IMR-90 (cell line): Measurements from ENCODE around the gene FAM163A. TPM values are rescaled to one million over a fixed set of nuclear protein-coding genes. Genes with fewer than 3 reads are reported as not detected.

Experiments used
- ATAC-seq: fragments of 200-7000 bp; cut with Tn5 transposase; 2 replicates; pipeline ENCODE4 v1.9.1; 2020; ENCODE audit warnings: low read depth, mild to moderate bottlenecking, moderate library complexity
- BruUV-seq: library from RNA; stranded (reverse); fragments of 400-500 nt; replicated peaks from 2 replicates; lab custom pipeline; 2021; lab: Mats Ljungman, UMichigan
- CTCF ChIA-PET: fragments of 300-600 bp; formaldehyde crosslinking; extraction: SDS; loops from one replicate; lab custom pipeline; 2021; ENCODE audit warnings: antibody characterized with exemption; lab: Yijun Ruan, JAX
- POLR2A ChIA-PET: fragments of 300-600 bp; sonication (Branson Sonifier 250); formaldehyde crosslinking; loops from one replicate; lab custom pipeline; 2022; ENCODE audit warnings: antibody characterized with exemption; ENCODE audit not compliant: unreplicated experiment; lab: Charles Lee
- DNase-seq: peaks from one replicate; pipeline ENCODE4 v3.0.0; 2013
- H2AFZ ChIP-seq: replicated peaks from 2 replicates; pipeline ENCODE3; 2013; ENCODE audit warnings: low read length, mild to moderate bottlenecking; ENCODE audit not compliant: poor library complexity
- H2AK5ac ChIP-seq: 2 replicates; pipeline ENCODE4 v1.6.1; 2013; ENCODE audit warnings: low read depth, low read length, inconsistent platforms
- H2AK9ac ChIP-seq: replicated peaks from 2 replicates; pipeline ENCODE3; 2013; ENCODE audit warnings: mild to moderate bottlenecking, low read depth, low read length, moderate library complexity; ENCODE audit not compliant: poor library complexity
- H2BK120ac ChIP-seq: 2 replicates; pipeline ENCODE4 v1.6.1; 2013; ENCODE audit warnings: low read depth, low read length, inconsistent platforms
- H2BK15ac ChIP-seq: 3 replicates; pipeline ENCODE4 v1.6.1; 2013; ENCODE audit warnings: low read depth, low read length, inconsistent platforms
- H2BK20ac ChIP-seq: 2 replicates; pipeline ENCODE4 v1.6.1; 2013; ENCODE audit warnings: low read depth, mild to moderate bottlenecking, inconsistent platforms, low read length, moderate library complexity
- H2BK5ac ChIP-seq: 2 replicates; pipeline ENCODE4 v1.6.1; 2013; ENCODE audit warnings: mild to moderate bottlenecking, low read depth, low read length, inconsistent platforms; ENCODE audit not compliant: poor library complexity, severe bottlenecking
- H3K14ac ChIP-seq: replicated peaks from 2 replicates; pipeline ENCODE4 v1.6.1; 2013; ENCODE audit warnings: low read depth, low read length, inconsistent platforms
- H3K18ac ChIP-seq: 2 replicates; pipeline ENCODE4 v1.6.1; 2013; ENCODE audit warnings: low read depth, low read length, control low read depth
- H3K23ac ChIP-seq: 2 replicates; pipeline ENCODE4 v1.6.1; 2013; ENCODE audit warnings: low read depth, low read length, inconsistent platforms
- H3K27ac ChIP-seq: 2 replicates; pipeline ENCODE4 v1.5.1; 2013; ENCODE audit warnings: mild to moderate bottlenecking, control low read depth, low read length; ENCODE audit not compliant: insufficient read depth
- H3K27me3 ChIP-seq: 2 replicates; pipeline ENCODE4 v1.6.1; 2013; ENCODE audit warnings: low read length; ENCODE audit not compliant: control insufficient read depth, insufficient read depth
- H3K36me3 ChIP-seq: 2 replicates; pipeline ENCODE4 v1.6.1; 2013; ENCODE audit warnings: low read length, mixed read lengths; ENCODE audit not compliant: control insufficient read depth, insufficient read depth
- H3K4ac ChIP-seq: 2 replicates; pipeline ENCODE4 v1.6.1; 2013; ENCODE audit warnings: low read depth, low read length, inconsistent platforms
- H3K4me1 ChIP-seq: 2 replicates; pipeline ENCODE4 v1.6.1; 2013; ENCODE audit warnings: low read length, mixed read lengths; ENCODE audit not compliant: control insufficient read depth, insufficient read depth
- H3K4me2 ChIP-seq: 2 replicates; pipeline ENCODE4 v1.6.1; 2013; ENCODE audit warnings: low read depth, mild to moderate bottlenecking, control low read depth, low read length, moderate library complexity
- H3K4me3 ChIP-seq: 2 replicates; pipeline ENCODE4 v1.5.1; 2013; ENCODE audit warnings: low read depth, mild to moderate bottlenecking, control low read depth, low read length, moderate library complexity; ENCODE audit not compliant: insufficient read depth
- H3K56ac ChIP-seq: 2 replicates; pipeline ENCODE4 v1.6.1; 2013; ENCODE audit warnings: low read length, inconsistent platforms; ENCODE audit not compliant: insufficient read depth; ENCODE audit errors: extremely low read depth
- H3K79me1 ChIP-seq, 2 experiments: 2 replicates each; pipeline ENCODE4 v1.6.1; 2013; ENCODE audit warnings: low read length in 2 of 2, inconsistent platforms in 1 of 2, low read depth in 1 of 2
- H3K9ac ChIP-seq: 2 replicates; pipeline ENCODE4 v1.6.1; 2013; ENCODE audit warnings: low read depth, low read length, control low read depth
- H3K9me1 ChIP-seq: 2 replicates; pipeline ENCODE4 v1.6.1; 2013; ENCODE audit warnings: low read length, inconsistent platforms; ENCODE audit not compliant: insufficient read depth
- H3K9me3 ChIP-seq: 2 replicates; pipeline ENCODE4 v1.6.1; 2013; ENCODE audit warnings: low read length; ENCODE audit not compliant: control insufficient read depth, insufficient read depth
- H4K20me1 ChIP-seq: 2 replicates; pipeline ENCODE4 v1.6.1; 2013; ENCODE audit warnings: low read length, inconsistent platforms; ENCODE audit not compliant: insufficient read depth
- H4K5ac ChIP-seq: 2 replicates; pipeline ENCODE4 v1.6.1; 2013; ENCODE audit warnings: mild to moderate bottlenecking, low read depth, low read length, control low read depth
- H4K8ac ChIP-seq, 2 experiments: 2 replicates each; pipeline ENCODE4 v1.6.1; 2013; ENCODE audit warnings: low read depth in 2 of 2, low read length in 2 of 2, control low read depth in 1 of 2, inconsistent platforms in 1 of 2
- H4K91ac ChIP-seq: 2 replicates; pipeline ENCODE4 v1.6.1; 2013; ENCODE audit warnings: low read depth, low read length, inconsistent platforms; ENCODE audit not compliant: insufficient read depth
- CEBPB ChIP-seq: IDR thresholded peaks from 2 replicates; pipeline ENCODE4 v1.6.1; 2012; ENCODE audit warnings: low read depth, low read length, improper control_type of control experiment
- CHD1 ChIP-seq: IDR thresholded peaks from 2 replicates; pipeline ENCODE4 v1.6.1; 2012; ENCODE audit warnings: low read depth, low read length, improper control_type of control experiment
- CTCF ChIP-seq: conservative IDR thresholded peaks from 2 replicates; pipeline ENCODE4 v1.5.1; 2012; ENCODE audit warnings: mild to moderate bottlenecking, low read depth, low read length, improper control_type of control experiment
- ELK1 ChIP-seq: fragments of 150-350 bp; IDR thresholded peaks from 2 replicates; pipeline ENCODE4 v1.6.1; 2016; ENCODE audit warnings: low read depth, mild to moderate bottlenecking, low read length, moderate library complexity, borderline replicate concordance
- FOS ChIP-seq: fragments of 150-350 bp; IDR thresholded peaks from 2 replicates; pipeline ENCODE4 v1.6.1; 2016; ENCODE audit warnings: low read depth, low read length
- MAFK ChIP-seq: IDR thresholded peaks from 2 replicates; pipeline ENCODE4 v1.6.1; 2012; ENCODE audit warnings: low read depth, low read length, improper control_type of control experiment
- MXI1 ChIP-seq: IDR thresholded peaks from 2 replicates; pipeline ENCODE4 v1.6.1; 2012; ENCODE audit warnings: low read depth, mild to moderate bottlenecking, low read length, moderate library complexity, borderline replicate concordance
- NFE2L2 ChIP-seq: fragments of 150-350 bp; IDR thresholded peaks from 2 replicates; pipeline ENCODE4 v1.6.1; 2016; ENCODE audit warnings: low read depth, mild to moderate bottlenecking, low read length
- POLR2A ChIP-seq: IDR thresholded peaks from 2 replicates; pipeline ENCODE4 v1.6.1; 2012; ENCODE audit warnings: mild to moderate bottlenecking, low read depth, low read length
- RAD21 ChIP-seq: IDR thresholded peaks from 2 replicates; pipeline ENCODE4 v1.6.1; 2012; ENCODE audit warnings: low read length, improper control_type of control experiment
- RCOR1 ChIP-seq: IDR thresholded peaks from 2 replicates; pipeline ENCODE4 v1.6.1; 2012; ENCODE audit warnings: mild to moderate bottlenecking, low read length, improper control_type of control experiment; ENCODE audit not compliant: insufficient replicate concordance
- RFX5 ChIP-seq: IDR thresholded peaks from 2 replicates; pipeline ENCODE4 v1.8.0; 2012; ENCODE audit warnings: low read depth, mild to moderate bottlenecking, low read length, moderate library complexity
- SMC3 ChIP-seq: fragments of 150-350 bp; IDR thresholded peaks from 2 replicates; pipeline ENCODE4 v1.6.1; 2016; ENCODE audit warnings: low read depth, mild to moderate bottlenecking, antibody characterized with exemption, low read length, moderate library complexity
- USF2 ChIP-seq: fragments of 150-350 bp; IDR thresholded peaks from 2 replicates; pipeline ENCODE4 v1.6.1; 2017; ENCODE audit warnings: mild to moderate bottlenecking, antibody characterized with exemption, low read length, low read depth
- WGBS, 2 experiments: methylation state at CpG; one replicate each; pipeline versions ENCODE4 v1.1.5 to v1.1.7; 2013; ENCODE audit warnings: missing lambda C conversion rate in 2 of 2; ENCODE audit not compliant: insufficient read length in 1 of 2; ENCODE audit errors: extremely low coverage in 2 of 2; 5-methylcytosine and 5-hydroxymethylcytosine counted together
- dilution Hi-C: fragments of 300-500 bp; cut with HindIII; formaldehyde crosslinking; loops from one replicate; pipeline ENCODE4 v1.14.3; 2018; ENCODE audit warnings: low sequenced_read_pairs; ENCODE audit not compliant: unreplicated experiment
- in situ Hi-C: fragments of 300-500 bp; cut with MboI; formaldehyde crosslinking; loops from 3 replicates; pipeline ENCODE4 v1.14.3; 2019; ENCODE audit warnings: low sequenced_read_pairs, inconsistent platforms, mixed read lengths
- intact Hi-C: fragments of 100-400 bp; cut with micrococcal nuclease; formaldehyde crosslinking; loops from 2 replicates; pipeline ENCODE4 v1.10.0; 2022
- polyA plus RNA-seq, 3 experiments: library from polyadenylated mRNA; depleted of rRNA; stranded (reverse); fragments of >200 nt; gene quantifications; 2 replicates each; pipeline ENCODE4 v1.2.3, GENCODE V29; 2012; ENCODE audit warnings: low replicate concordance in 1 of 3
- total RNA-seq: library from RNA; depleted of rRNA; stranded (reverse); fragments of >200 nt; gene quantifications from 2 replicates; pipeline ENCODE4 v1.2.3, GENCODE V29; 2012

Gene FAM163A
- total and polyA plus RNA-seq, 2 of the 4 experiments (the other 2 are of a cell fraction), result not detected

DNA sequence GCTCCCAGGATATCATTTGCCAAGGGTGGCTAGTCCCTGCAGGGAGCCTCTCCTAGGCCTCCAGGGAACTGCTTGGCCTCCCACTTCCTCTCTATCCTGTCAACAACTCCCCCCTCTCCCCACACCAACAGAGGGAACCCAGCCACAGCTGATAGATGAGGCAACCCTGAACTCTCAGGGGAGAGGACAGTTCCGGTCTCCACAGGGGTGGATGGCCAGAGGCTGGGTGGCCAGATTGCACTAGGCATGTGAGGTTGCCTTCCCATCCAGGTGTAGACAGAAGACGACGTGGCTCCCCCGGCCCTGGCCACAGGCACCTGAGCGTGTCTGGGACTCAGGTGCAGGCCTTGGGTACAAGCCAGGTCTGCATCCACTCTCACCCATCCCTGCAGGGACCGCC, 81.2 kb downstream of the FAM163A start:
- DNase-seq (no peak), ATAC-seq (no peak; the same call in 1 of the 2 replicates)
- H2BK5ac ChIP-seq, result no peak overlapping the region
- no peak overlapping the region for H2BK20ac ChIP-seq
- H4K5ac ChIP-seq, result no peak overlapping the region
- no peak overlapping the region for H2BK15ac ChIP-seq
- H3K79me1 ChIP-seq, result no peaks in the 10 kb centered on the region
- no peak overlapping the region for H2AK5ac ChIP-seq
- no peak overlapping the region for H3K4me2 ChIP-seq
- H3K23ac ChIP-seq, result no peak overlapping the region
- intact Hi-C loops, result no loop called here
- ChIA-PET POLR2A (no interaction called here), CTCF (interaction anchor here (0.6 to 1.4 kb wide), 2 partner anchors 14 to 429 kb away, joined by 3 to 4 read pairs; no protein-coding TSS in a partner anchor)
- no peaks in the 10 kb centered on the region for H3K4me1 ChIP-seq
- H3K36me3 ChIP-seq, result no peaks in the 10 kb centered on the region
- TF ChIP-seq CTCF, result no peak
- TF ChIP-seq CEBPB, result no peak
- no peak for TF ChIP-seq ELK1
- TF ChIP-seq CHD1, result no peak
- TF ChIP-seq POLR2A, result no peak
- TF ChIP-seq SMC3, result no peak
- TF ChIP-seq RAD21, result no peak
- no peak for TF ChIP-seq USF2
- no peak for TF ChIP-seq FOS
- TF ChIP-seq MXI1, result no peak
- no peak for TF ChIP-seq NFE2L2
- no peak for TF ChIP-seq RFX5
- no peak for TF ChIP-seq MAFK
- no peak for TF ChIP-seq RCOR1
- H2AFZ ChIP-seq, result peak overlapping the region; percentile 50
- peak overlapping the region; percentile 72 for H2AK9ac ChIP-seq
- H4K8ac ChIP-seq, result no peak overlapping the region
- H4K91ac ChIP-seq, result no peak overlapping the region
- no peak overlapping the region for H3K56ac ChIP-seq
- H3K9me3 ChIP-seq, result no peaks in the 10 kb centered on the region
- no peak overlapping the region for H3K27ac ChIP-seq
- peaks cover 25% of the 10 kb centered on the region for H3K27me3 ChIP-seq
- dilution Hi-C loops, result no loop called here
- H3K14ac ChIP-seq, result no peak overlapping the region
- H3K4me3 ChIP-seq, result no peak overlapping the region
- H3K9me1 ChIP-seq, result no peaks in the 10 kb centered on the region
- in situ Hi-C loops, result loop anchor here (25.0 kb wide), 1 partner anchor 587 kb away; the partner anchor contains the start of gene ABL2
- H2BK120ac ChIP-seq, result no peak overlapping the region
- no TSS peak for BruUV-seq
- H4K20me1 ChIP-seq, result no peaks in the 10 kb centered on the region
- no peak overlapping the region for H3K4ac ChIP-seq
- no peak overlapping the region for H3K9ac ChIP-seq
- WGBS, 2 experiments, result 95% methylated on average over 3 of the region's 6 CpGs; no CpG with 5 or more reads in 1 of the 2 experiments
- no peak overlapping the region for H3K18ac ChIP-seq
